ENCODE measurements around the gene SSBP2. TPM values are rescaled to one million over a fixed set of nuclear protein-coding genes. Genes with fewer than 3 reads are reported as not detected.
"Not testable (repeated sequence)": the region's sequence is repeated elsewhere in the genome, so short reads cannot be mapped to it uniquely, and the experiment has no call there.

SSBP2 gene
- total RNA-seq, 1 experiment from 2014 or later = 5.2 TPM

- H3K9me3 ChIP-seq (ENCODE audit: control insufficient read depth in 1 of 2, insufficient read depth in 1 of 2, low read depth in 1 of 2, low read length in 2 of 2); CTCF ChIA-PET: not testable (repeated sequence)
These were observed 343.1 kb downstream of the SSBP2 start for GRCh38 chr5:81407811-81408210.

GRCh38 chr5:81405126-81405891, 345.6 kb downstream of the SSBP2 start:
- no TSS peak for BruUV-seq (replicated peaks)
- Histone ChIP-seq H3K4me1 (ENCODE audit: control insufficient read depth in 1 of 2, insufficient read depth in 2 of 2, low read length in 2 of 2) (no peaks in the 10 kb centered on the region), H3K79me2 (ENCODE audit: insufficient read depth, low read length) (no peaks in the 10 kb centered on the region), H3K27me3 (ENCODE audit: insufficient read depth, low read length) (no peaks in the 10 kb centered on the region), H4K20me1 (ENCODE audit: insufficient read depth) (no peaks in the 10 kb centered on the region), H3K9me3 (ENCODE audit: control insufficient read depth in 1 of 2, insufficient read depth in 1 of 2, low read depth in 1 of 2, low read length in 2 of 2) (no peaks in the 10 kb centered on the region), H3K4me2 (ENCODE audit: low read length) (no peak overlapping the region), H3K9me2 (ENCODE audit: insufficient read depth) (no peaks in the 10 kb centered on the region), H3K4me3 (replicated peaks in 1 of 2; ENCODE audit: low read depth in 1 of 2, low read length in 2 of 2) (no peak overlapping the region), H3K9ac (ENCODE audit: low read length) (no peak overlapping the region), H2AFZ (ENCODE audit: low read depth, low read length, poor library complexity, severe bottlenecking) (no peak overlapping the region), H3K36me3 (ENCODE audit: control insufficient read depth in 1 of 2, insufficient read depth in 2 of 2, low read length in 2 of 2) (no peaks in the 10 kb centered on the region), H3K27ac (ENCODE audit: low read depth, low read length) (no peak overlapping the region)
- ChIA-PET POLR2A (no interaction called here), RAD21 (ENCODE audit: low non-redundant PET in 1 of 2, low total read pairs in 2 of 2, uncharacterized antibody in 2 of 2, unreplicated experiment in 2 of 2) (no interaction called here), CTCF (interaction anchor here (0.7 kb wide), 1 partner anchor 21 kb away, joined by 3 read pairs; no protein-coding TSS in a partner anchor)
- DNase-seq (ENCODE audit: low read depth, low spot score) (no peak), ATAC-seq (no peak)
- TF ChIP-seq ZBTB33 (IDR thresholded peaks at IDR 0.05; ENCODE audit: extremely low read depth, insufficient replicate concordance, low read length) = no peak
- TF ChIP-seq EZH2 (IDR thresholded peaks at IDR 0.05) = no peak
- TF ChIP-seq ZNF274 (IDR thresholded peaks at IDR 0.05; ENCODE audit: low read depth, low read length) = no peak
- TF ChIP-seq EGR1 (IDR thresholded peaks at IDR 0.05; ENCODE audit: low read depth) = no peak
- TF ChIP-seq SRF (IDR thresholded peaks at IDR 0.05; ENCODE audit: low read depth) = no peak
- no peak for TF ChIP-seq TCF7L2 (IDR thresholded peaks at IDR 0.05; ENCODE audit: borderline replicate concordance, extremely low read depth, insufficient read depth, insufficient read length)
- no peak for TF ChIP-seq ZFX (IDR thresholded peaks at IDR 0.05)
- no peak for TF ChIP-seq POLR2A (IDR thresholded peaks at IDR 0.05; ENCODE audit: borderline replicate concordance, extremely low read depth, insufficient read depth, insufficient read length)
- intact Hi-C loops (cut with micrococcal nuclease) = no loop called here

More at GRCh38 chr5:81407811-81408210, 343.1 kb downstream of the SSBP2 start:
- H3K9ac ChIP-seq (ENCODE audit: low read length); intact Hi-C loops (cut with micrococcal nuclease); H3K4me1 ChIP-seq (ENCODE audit: control insufficient read depth in 1 of 2, insufficient read depth in 2 of 2, low read length in 2 of 2); H3K4me2 ChIP-seq (ENCODE audit: low read length); H3K4me3 ChIP-seq (replicated peaks in 1 of 2; ENCODE audit: low read depth in 1 of 2, low read length in 2 of 2); BruUV-seq (replicated peaks); DNase-seq (ENCODE audit: low read depth, low spot score); H3K36me3 ChIP-seq (ENCODE audit: control insufficient read depth in 1 of 2, insufficient read depth in 2 of 2, low read length in 2 of 2); H4K20me1 ChIP-seq (ENCODE audit: insufficient read depth); H3K27ac ChIP-seq (ENCODE audit: low read depth, low read length); POLR2A ChIA-PET; RAD21 ChIA-PET (ENCODE audit: low non-redundant PET in 1 of 2, low total read pairs in 2 of 2, uncharacterized antibody in 2 of 2, unreplicated experiment in 2 of 2); ATAC-seq; H2AFZ ChIP-seq (ENCODE audit: low read depth, low read length, poor library complexity, severe bottlenecking); H3K79me2 ChIP-seq (ENCODE audit: insufficient read depth, low read length); H3K27me3 ChIP-seq (ENCODE audit: insufficient read depth, low read length); H3K9me2 ChIP-seq (ENCODE audit: insufficient read depth): not testable (repeated sequence)

Measured in HCT116 (cell line).